Tibial artery (tissue), 4 donors: ENCODE data around the gene AIG1.

Experiments used
- DNase-seq, 2 donors: peaks; one replicate each; pipeline ENCODE4 v3.0.0-alpha.2; 2019
- H3K27ac ChIP-seq, 2 donors: fragments of 200-600 bp; sonication (generic) in 1 of 2; 1 replicate in 1 of 2; 2 replicates in 1 of 2; pipeline ENCODE4 v1.5.1; 2018 to 2019; ENCODE audit warnings: mild to moderate bottlenecking in 1 of 2
- H3K27me3 ChIP-seq, 2 donors: fragments of 200-600 bp; sonication (generic) in 1 of 2; one replicate each; pipeline versions ENCODE4 v1.5.1 to v1.6.0; 2016 to 2019
- H3K36me3 ChIP-seq, 3 donors: fragments of 200-600 bp; sonication (generic) in 2 of 3; one replicate each; pipeline ENCODE4 v1.5.1; 2016 to 2019; ENCODE audit warnings: mild to moderate bottlenecking in 2 of 3
- H3K4me1 ChIP-seq, 4 donors: fragments of 200-600 bp; sonication (generic) in 2 of 4; 1 replicate in 3 of 4; 2 replicates in 1 of 4; pipeline ENCODE4 v1.5.1; 2016 to 2019
- H3K4me3 ChIP-seq, 2 donors: fragments of 200-600 bp; sonication (generic) in 1 of 2; 1 replicate in 1 of 2; 2 replicates in 1 of 2; pipeline ENCODE4 v1.5.1; 2018 to 2019; ENCODE audit warnings: mild to moderate bottlenecking in 2 of 2
- H3K9me3 ChIP-seq, 3 donors: fragments of 200-600 bp; sonication (generic) in 1 of 3; one replicate each; pipeline ENCODE4 v1.5.1; 2016 to 2019
- CTCF ChIP-seq, 2 experiments: fragments of 200-600 bp in 1 of 2; fragments of 450-650 bp in 1 of 2; IDR thresholded peaks; one replicate each; pipeline ENCODE4 v1.5.1; 2017 to 2019; ENCODE audit warnings: antibody characterized with exemption in 2 of 2, mild to moderate bottlenecking in 1 of 2, moderate library complexity in 1 of 2
- intact Hi-C: fragments of 100-400 bp; cut with DNase I; formaldehyde crosslinking; loops from one replicate; pipeline ENCODE4 v1.15.0; 2023; ENCODE audit warnings: low total_unique reads

The AIG1 gene

GRCh38 chr6:143329323-143329722 is 268.6 kb downstream of the AIG1 start:
- intact Hi-C loops: no loop called here
- Histone ChIP-seq H3K4me1 (no peaks in the 10 kb centered on the region), H3K4me3 (no peak overlapping the region), H3K27me3 (no peaks in the 10 kb centered on the region), H3K36me3 (peaks cover 0 to 12% (median 0%) of the 10 kb centered on the region in 3 donors), H3K27ac (no peak overlapping the region), H3K9me3 (no peaks in the 10 kb centered on the region)
- TF ChIP-seq CTCF (IDR thresholded peaks at IDR 0.05): no peak
- DNase-seq: no peak

GRCh38 chr6:143331362-143331761 is 270.7 kb downstream of the AIG1 start:
- Histone ChIP-seq H3K9me3 (no peaks in the 10 kb centered on the region), H3K36me3 (peaks cover 0 to 13% (median 0%) of the 10 kb centered on the region in 3 donors), H3K4me1 (no peaks in the 10 kb centered on the region), H3K4me3 (no peak overlapping the region), H3K27ac (no peak overlapping the region), H3K27me3 (no peaks in the 10 kb centered on the region)
- no peak for DNase-seq
- intact Hi-C loops: no loop called here
- TF ChIP-seq CTCF (IDR thresholded peaks at IDR 0.05): no peak

GRCh38 chr6:143332153-143332845 is 271.6 kb downstream of the AIG1 start:
- TF ChIP-seq CTCF (IDR thresholded peaks at IDR 0.05): no peak
- intact Hi-C loops: no loop called here

GRCh38 chr6:143333081-143333480 is 272.4 kb downstream of the AIG1 start:
- Histone ChIP-seq H3K4me3 (no peak overlapping the region), H3K27me3 (no peaks in the 10 kb centered on the region), H3K27ac (no peak overlapping the region), H3K4me1 (no peaks in the 10 kb centered on the region), H3K9me3 (no peaks in the 10 kb centered on the region), H3K36me3 (peaks cover 0 to 19% (median 0%) of the 10 kb centered on the region in 3 donors)
- no peak for TF ChIP-seq CTCF (IDR thresholded peaks at IDR 0.05)
- intact Hi-C loops: no loop called here
- no peak for DNase-seq

More at GRCh38 chr6:143332153-143332845, 271.6 kb downstream of the AIG1 start:
- H3K4me1 ChIP-seq: no peaks in the 10 kb centered on the region
- peaks cover 0 to 13% (median 0%) of the 10 kb centered on the region in 3 donors for H3K36me3 ChIP-seq
- no peak overlapping the region for H3K4me3 ChIP-seq
- no peak overlapping the region for H3K27ac ChIP-seq
- H3K9me3 ChIP-seq: no peaks in the 10 kb centered on the region
- DNase-seq: no peak
- no peaks in the 10 kb centered on the region for H3K27me3 ChIP-seq

GRCh38 chr6:143333749-143334520 is 273.2 kb downstream of the AIG1 start:
- Histone ChIP-seq H3K4me3 (no peak overlapping the region), H3K4me1 (no peaks in the 10 kb centered on the region), H3K27ac (no peak overlapping the region), H3K27me3 (no peaks in the 10 kb centered on the region), H3K36me3 (peaks cover 0 to 23% (median 0%) of the 10 kb centered on the region in 3 donors), H3K9me3 (no peaks in the 10 kb centered on the region)
- no peak for TF ChIP-seq CTCF (IDR thresholded peaks at IDR 0.05)
- no peak for DNase-seq
- intact Hi-C loops: no loop called here
